GM10266 (cell line): ENCODE data around the gene TNFAIP6.

Experiments
- DNase-seq: peaks from one replicate; pipeline ENCODE4 v3.0.0; 2012; ENCODE audit errors: extremely low spot score
- TF ChIP-seq, protein P1 (sequence below): IDR thresholded peaks from 2 replicates; pipeline ENCODE4 v1.5.1; 2012; ENCODE audit warnings: mild to moderate bottlenecking, low read depth; ENCODE audit not compliant: control insufficient read depth, insufficient read depth; ENCODE audit errors: missing control alignments

Gene TNFAIP6

GRCh38 chr2:151361674-151362370, 4.4 kb downstream of the TNFAIP6 start:
- DNase-seq: no peak
- TF ChIP-seq, protein P1, sequence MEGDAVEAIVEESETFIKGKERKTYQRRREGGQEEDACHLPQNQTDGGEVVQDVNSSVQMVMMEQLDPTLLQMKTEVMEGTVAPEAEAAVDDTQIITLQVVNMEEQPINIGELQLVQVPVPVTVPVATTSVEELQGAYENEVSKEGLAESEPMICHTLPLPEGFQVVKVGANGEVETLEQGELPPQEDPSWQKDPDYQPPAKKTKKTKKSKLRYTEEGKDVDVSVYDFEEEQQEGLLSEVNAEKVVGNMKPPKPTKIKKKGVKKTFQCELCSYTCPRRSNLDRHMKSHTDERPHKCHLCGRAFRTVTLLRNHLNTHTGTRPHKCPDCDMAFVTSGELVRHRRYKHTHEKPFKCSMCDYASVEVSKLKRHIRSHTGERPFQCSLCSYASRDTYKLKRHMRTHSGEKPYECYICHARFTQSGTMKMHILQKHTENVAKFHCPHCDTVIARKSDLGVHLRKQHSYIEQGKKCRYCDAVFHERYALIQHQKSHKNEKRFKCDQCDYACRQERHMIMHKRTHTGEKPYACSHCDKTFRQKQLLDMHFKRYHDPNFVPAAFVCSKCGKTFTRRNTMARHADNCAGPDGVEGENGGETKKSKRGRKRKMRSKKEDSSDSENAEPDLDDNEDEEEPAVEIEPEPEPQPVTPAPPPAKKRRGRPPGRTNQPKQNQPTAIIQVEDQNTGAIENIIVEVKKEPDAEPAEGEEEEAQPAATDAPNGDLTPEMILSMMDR: no peak

- TF ChIP-seq, protein P1: no peak
- peak; percentile 42 for DNase-seq
Observed at GRCh38 chr2:151363709-151364108, 6.3 kb downstream of the TNFAIP6 start.

DNA sequence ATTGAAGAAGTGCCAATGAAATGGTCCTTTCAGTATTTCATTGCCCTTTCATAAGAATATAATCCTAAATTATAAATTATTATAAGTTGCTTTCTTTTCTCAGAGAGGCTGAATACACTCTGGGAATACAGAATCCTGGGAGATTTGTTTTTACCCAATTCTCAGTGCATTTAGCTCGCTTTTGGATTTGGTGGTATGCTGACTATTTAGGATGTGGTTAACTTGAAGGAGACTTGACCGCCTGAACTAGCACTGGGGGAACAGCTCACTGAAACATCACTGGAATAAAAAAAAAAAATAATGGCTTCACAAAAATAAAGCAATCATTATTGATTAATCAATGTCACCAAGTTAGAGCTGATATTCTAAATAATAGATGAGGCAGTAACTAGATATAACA, 10.2 kb downstream of the TNFAIP6 start:
- no peak for DNase-seq
- TF ChIP-seq, protein P1: no peak

GRCh38 chr2:151374436-151374835, 17.0 kb downstream of the TNFAIP6 start:
- peak; percentile 13 for DNase-seq

GRCh38 chr2:151379169-151379568, 21.8 kb downstream of the TNFAIP6 start:
- TF ChIP-seq, protein P1: no peak
- no peak for DNase-seq

More at GRCh38 chr2:151374436-151374835, 17.0 kb downstream of the TNFAIP6 start:
- TF ChIP-seq, protein P1: no peak

DNA sequence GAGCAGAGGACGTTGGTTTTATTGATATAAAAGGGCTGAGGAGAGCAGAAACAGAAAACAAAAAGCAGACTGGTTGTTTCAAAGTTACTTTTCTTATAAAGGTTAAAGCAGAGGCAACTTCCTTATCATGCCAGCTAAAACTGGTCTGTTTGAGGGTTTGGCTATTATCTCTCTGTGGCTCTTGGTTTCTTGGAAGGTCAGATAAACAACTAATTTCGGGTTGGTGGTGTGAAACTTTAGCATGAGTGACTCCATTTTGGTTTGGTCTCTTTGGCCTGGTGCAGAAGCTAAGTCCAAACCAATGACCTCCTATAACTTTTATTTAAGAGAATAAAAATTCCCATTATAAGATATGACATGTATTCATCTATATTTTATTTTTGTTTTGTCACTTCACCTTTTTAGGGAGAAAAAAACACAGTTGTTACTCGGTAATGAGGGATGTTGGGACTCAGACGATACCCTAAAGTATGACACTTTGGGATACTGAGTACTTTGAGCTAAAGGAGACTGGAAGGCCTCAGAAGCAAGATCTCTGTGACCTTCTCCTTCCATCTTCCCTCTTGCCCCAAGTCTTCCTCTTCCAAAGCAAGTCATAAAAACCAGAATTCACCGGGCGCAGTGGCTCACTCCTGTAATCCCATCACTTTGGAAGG, 23.3 kb downstream of the TNFAIP6 start:
- TF ChIP-seq, protein P1: no peak
- no peak for DNase-seq

GRCh38 chr2:151381266-151381665, 23.9 kb downstream of the TNFAIP6 start:
- TF ChIP-seq, protein P1: no peak
- no peak for DNase-seq
